ENCODE measurements around the gene HAGHL. TPM values are rescaled to one million over a fixed set of nuclear protein-coding genes. Genes with fewer than 3 reads are reported as not detected.

The HAGHL gene
- total RNA-seq, 1 donor from 2014 or later: 31.7 TPM

DNA sequence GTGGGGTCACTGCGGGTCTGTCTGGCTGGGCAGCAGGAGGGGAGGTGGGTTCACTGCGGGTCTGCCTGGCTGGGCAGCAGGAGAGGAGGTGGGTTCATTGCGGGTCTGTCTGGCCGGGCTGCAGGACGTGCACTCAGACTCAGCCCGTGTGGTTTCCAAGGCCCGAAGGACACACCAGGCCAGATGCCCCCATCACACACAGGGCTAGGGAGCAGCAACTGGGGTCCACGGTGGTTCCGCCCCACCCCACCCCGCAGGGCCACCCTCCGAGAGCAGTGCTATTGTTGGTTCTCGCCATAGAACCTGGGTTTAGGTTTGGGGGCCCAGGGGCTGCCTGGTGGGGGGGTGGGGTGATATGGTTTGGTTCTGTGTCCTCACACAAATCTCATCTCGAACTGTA is 19.7 kb downstream of the HAGHL start:
- no peak overlapping the region for H3K4me3 Mint-ChIP-seq (ENCODE audit: unreplicated experiment)
- H3K36me3 Mint-ChIP-seq (ENCODE audit: unreplicated experiment): no peaks in the 10 kb centered on the region
- no peaks in the 10 kb centered on the region for H3K9me3 Mint-ChIP-seq (ENCODE audit: unreplicated experiment)
- peaks cover 3% of the 10 kb centered on the region for H3K27me3 Mint-ChIP-seq (ENCODE audit: unreplicated experiment)
- TF ChIP-seq, protein P1, sequence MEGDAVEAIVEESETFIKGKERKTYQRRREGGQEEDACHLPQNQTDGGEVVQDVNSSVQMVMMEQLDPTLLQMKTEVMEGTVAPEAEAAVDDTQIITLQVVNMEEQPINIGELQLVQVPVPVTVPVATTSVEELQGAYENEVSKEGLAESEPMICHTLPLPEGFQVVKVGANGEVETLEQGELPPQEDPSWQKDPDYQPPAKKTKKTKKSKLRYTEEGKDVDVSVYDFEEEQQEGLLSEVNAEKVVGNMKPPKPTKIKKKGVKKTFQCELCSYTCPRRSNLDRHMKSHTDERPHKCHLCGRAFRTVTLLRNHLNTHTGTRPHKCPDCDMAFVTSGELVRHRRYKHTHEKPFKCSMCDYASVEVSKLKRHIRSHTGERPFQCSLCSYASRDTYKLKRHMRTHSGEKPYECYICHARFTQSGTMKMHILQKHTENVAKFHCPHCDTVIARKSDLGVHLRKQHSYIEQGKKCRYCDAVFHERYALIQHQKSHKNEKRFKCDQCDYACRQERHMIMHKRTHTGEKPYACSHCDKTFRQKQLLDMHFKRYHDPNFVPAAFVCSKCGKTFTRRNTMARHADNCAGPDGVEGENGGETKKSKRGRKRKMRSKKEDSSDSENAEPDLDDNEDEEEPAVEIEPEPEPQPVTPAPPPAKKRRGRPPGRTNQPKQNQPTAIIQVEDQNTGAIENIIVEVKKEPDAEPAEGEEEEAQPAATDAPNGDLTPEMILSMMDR (IDR thresholded peaks at IDR 0.05; ENCODE audit: partially characterized antibody, unreplicated experiment): no peak
- no peak overlapping the region for H3K27ac Mint-ChIP-seq (ENCODE audit: unreplicated experiment)
- no peak for DNase-seq
- H3K4me1 Mint-ChIP-seq (ENCODE audit: low read depth, unreplicated experiment): peaks cover 6% of the 10 kb centered on the region

DNA sequence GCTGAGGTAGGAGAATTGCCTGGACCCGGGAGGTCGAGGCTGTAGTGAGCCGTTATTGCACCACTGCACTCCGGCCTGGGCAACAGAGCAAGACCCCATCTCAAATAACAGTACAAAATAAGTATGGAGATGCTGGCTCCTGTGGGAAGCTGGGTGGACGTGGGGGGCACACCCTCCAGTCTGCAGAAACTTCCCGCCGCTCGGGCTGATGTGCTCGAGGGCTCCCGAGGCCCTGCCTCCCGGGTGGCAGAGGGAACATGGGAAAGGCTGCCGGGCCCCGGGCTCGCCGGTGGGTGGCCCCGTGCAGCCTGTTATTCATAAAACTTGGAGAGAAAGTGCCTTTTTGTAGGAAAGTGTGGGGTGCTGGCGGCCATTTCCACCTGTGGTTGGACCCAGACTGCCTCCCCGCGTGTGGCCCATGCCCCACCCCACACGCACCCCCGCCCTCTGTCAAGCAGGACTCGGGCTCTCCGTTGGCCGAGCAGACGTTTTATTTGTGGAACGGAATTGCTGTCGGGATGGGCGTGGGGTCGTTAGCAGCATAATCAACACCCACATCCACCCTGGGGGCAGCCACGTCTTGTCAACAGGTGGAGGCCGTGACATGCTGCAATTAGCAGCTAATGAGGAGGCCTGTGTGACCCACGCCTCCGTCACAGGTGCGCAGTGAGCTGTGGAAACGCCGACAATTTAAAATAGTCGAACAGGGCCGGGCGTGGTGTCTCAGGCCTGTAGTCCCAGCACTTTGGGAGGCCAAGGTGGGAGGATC is 21.3 kb downstream of the HAGHL start:
- Mint-ChIP-seq H3K27ac (ENCODE audit: unreplicated experiment) (no peak overlapping the region), H3K9me3 (ENCODE audit: unreplicated experiment) (peaks cover 5% of the 10 kb centered on the region), H3K4me3 (ENCODE audit: unreplicated experiment) (no peak overlapping the region), H3K27me3 (ENCODE audit: unreplicated experiment) (peaks cover 3% of the 10 kb centered on the region), H3K4me1 (ENCODE audit: low read depth, unreplicated experiment) (peaks cover 13% of the 10 kb centered on the region), H3K36me3 (ENCODE audit: unreplicated experiment) (no peaks in the 10 kb centered on the region)
- TF ChIP-seq, protein P1 (IDR thresholded peaks at IDR 0.05; ENCODE audit: partially characterized antibody, unreplicated experiment): no peak
- no peak for DNase-seq

DNA sequence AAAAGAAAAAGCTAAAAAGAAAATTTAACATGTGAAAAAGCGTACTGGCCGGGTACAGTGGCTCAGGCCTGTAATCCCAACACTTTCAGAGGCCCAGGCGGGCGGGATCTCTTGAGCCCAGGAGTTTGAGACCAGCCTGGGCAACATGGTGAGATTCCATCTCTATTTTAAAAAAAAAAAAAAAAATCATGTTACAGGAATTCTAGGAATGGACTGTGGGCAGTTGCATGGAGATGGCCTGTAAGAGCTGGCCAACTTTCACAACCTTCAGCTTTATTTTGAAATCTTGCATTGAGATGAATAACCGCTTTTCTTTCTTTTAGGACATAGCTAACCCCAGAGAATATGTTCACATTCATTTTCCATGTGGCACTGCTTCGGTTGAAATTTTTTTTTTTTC is 22.1 kb downstream of the HAGHL start:
- peaks cover 13% of the 10 kb centered on the region for H3K4me1 Mint-ChIP-seq (ENCODE audit: low read depth, unreplicated experiment)
- TF ChIP-seq, protein P1 (IDR thresholded peaks at IDR 0.05; ENCODE audit: partially characterized antibody, unreplicated experiment): no peak
- no peaks in the 10 kb centered on the region for H3K36me3 Mint-ChIP-seq (ENCODE audit: unreplicated experiment)
- peaks cover 3% of the 10 kb centered on the region for H3K27me3 Mint-ChIP-seq (ENCODE audit: unreplicated experiment)
- H3K27ac Mint-ChIP-seq (ENCODE audit: unreplicated experiment): no peak overlapping the region
- H3K9me3 Mint-ChIP-seq (ENCODE audit: unreplicated experiment): peaks cover 5% of the 10 kb centered on the region
- H3K4me3 Mint-ChIP-seq (ENCODE audit: unreplicated experiment): no peak overlapping the region
- no peak for DNase-seq

DNA sequence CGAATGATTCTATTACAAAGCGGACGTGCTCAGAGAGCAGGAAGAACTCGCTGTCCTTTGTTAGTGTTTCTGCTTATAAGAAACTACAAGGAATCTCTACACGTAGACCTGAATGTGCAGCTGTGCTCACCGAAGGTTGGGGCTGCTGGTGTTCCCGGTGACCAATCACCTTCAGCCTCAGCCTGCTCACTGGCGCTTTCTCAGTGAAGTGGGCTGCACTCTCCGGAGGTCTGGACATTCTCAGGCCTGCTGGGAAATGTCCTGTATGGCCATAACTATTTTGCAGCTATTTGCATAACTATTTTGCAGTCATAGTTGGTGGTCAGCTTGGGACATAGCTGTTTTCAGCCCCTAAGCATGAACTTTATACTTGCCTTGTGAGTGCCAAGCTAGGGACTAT is 23.6 kb downstream of the HAGHL start:
- TF ChIP-seq, protein P1 (IDR thresholded peaks at IDR 0.05; ENCODE audit: partially characterized antibody, unreplicated experiment): no peak
- H3K4me1 Mint-ChIP-seq (ENCODE audit: low read depth, unreplicated experiment): peaks cover 13% of the 10 kb centered on the region
- H3K36me3 Mint-ChIP-seq (ENCODE audit: unreplicated experiment): no peaks in the 10 kb centered on the region
- peaks cover 5% of the 10 kb centered on the region for H3K9me3 Mint-ChIP-seq (ENCODE audit: unreplicated experiment)
- no peak overlapping the region for H3K4me3 Mint-ChIP-seq (ENCODE audit: unreplicated experiment)
- H3K27ac Mint-ChIP-seq (ENCODE audit: unreplicated experiment): no peak overlapping the region
- DNase-seq: no peak
- peaks cover 3% of the 10 kb centered on the region for H3K27me3 Mint-ChIP-seq (ENCODE audit: unreplicated experiment)

All from glutamatergic neuron (in vitro differentiated cells).